ACC112 (cell line): ENCODE measurements around the gene ZMIZ1.
A peak's percentile ranks its signal among the peaks of the same experiment; 100 is the strongest.

ENCODE experiments used
- H2AFZ ChIP-seq: fragments of 200-600 bp; sonication (generic); one replicate; pipeline ENCODE4 v1.6.0; 2017; ENCODE audit warnings: antibody characterized with exemption, low read length; ENCODE audit not compliant: unreplicated experiment
- H3K27ac ChIP-seq: fragments of 200-600 bp; sonication (generic); 2 replicates; pipeline ENCODE4 v1.5.1; 2014; ENCODE audit warnings: low read depth, mild to moderate bottlenecking, antibody characterized with exemption, low read length, moderate library complexity
- H3K27me3 ChIP-seq: fragments of 200-600 bp; sonication (generic); 2 replicates; pipeline ENCODE4 v1.6.1; 2014; ENCODE audit warnings: mild to moderate bottlenecking, antibody characterized with exemption, low read length, moderate library complexity, mixed read lengths; ENCODE audit not compliant: insufficient read depth
- H3K36me3 ChIP-seq: fragments of 200-600 bp; sonication (generic); 2 replicates; pipeline ENCODE4 v1.6.1; 2016; ENCODE audit warnings: mild to moderate bottlenecking, antibody characterized with exemption, low read length, moderate library complexity, mixed read lengths; ENCODE audit not compliant: insufficient read depth
- H3K4me1 ChIP-seq: fragments of 200-600 bp; sonication (generic); one replicate; pipeline ENCODE4 v1.6.1; 2016; ENCODE audit warnings: low read length, mixed read lengths; ENCODE audit not compliant: insufficient read depth, unreplicated experiment, control insufficient read depth
- H3K4me3 ChIP-seq: fragments of 200-600 bp; sonication (generic); 2 replicates; pipeline ENCODE4 v1.5.1; 2014; ENCODE audit warnings: mild to moderate bottlenecking, low read depth, low read length
- H3K79me2 ChIP-seq: fragments of 200-600 bp; sonication (generic); one replicate; pipeline ENCODE4 v1.6.0; 2016; ENCODE audit warnings: low read length; ENCODE audit not compliant: control insufficient read depth, unreplicated experiment, insufficient read depth

The ZMIZ1 gene

DNA sequence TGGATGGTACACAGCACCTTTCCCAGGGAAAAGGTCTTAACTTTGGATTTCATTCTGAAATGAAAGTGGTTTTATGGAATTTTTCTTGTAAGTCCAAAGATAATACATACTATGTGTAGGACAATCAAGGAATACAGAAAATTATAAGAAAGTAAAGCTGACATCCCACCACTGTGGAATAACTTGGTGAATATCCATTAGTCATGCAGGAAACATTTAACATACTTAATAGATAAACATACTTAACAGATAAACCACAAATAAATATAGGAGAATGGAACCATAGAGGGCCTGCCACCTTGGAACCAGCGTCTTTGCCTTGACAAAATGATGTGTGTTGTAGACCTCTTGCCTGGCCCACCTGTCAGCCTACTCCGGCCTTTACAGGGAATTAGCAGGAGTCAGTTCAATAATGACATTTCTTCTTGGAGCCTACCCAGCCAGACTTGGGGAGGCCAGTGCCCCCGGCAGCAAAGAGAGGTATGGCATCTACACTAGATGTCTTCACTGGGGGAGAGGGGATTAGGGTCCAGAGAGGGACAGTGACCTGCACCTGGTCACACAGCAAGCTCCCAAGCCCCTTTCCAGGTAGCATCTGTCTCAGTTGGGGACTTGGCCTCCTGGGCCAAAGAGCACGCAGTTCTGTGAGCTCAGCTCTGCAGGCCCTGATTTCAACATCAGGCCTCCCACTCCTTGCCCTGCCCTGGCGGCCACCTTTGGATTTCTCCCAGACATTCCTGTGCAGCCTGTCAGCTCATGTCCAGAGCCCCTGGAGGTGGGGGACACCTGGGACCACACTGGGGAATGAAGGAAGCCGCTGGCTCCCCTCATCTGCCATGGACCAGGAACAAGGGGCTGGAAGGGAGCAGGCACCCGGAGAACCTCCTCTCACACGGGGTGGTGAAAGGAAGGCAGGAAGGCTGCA lies 165.9 kb downstream of the ZMIZ1 start:
- no peaks in the 10 kb centered on the region for H3K27me3 ChIP-seq
- H3K36me3 ChIP-seq, result no peaks in the 10 kb centered on the region
- H3K4me3 ChIP-seq, result no peak overlapping the region
- H3K4me1 ChIP-seq, result peaks cover 38% of the 10 kb centered on the region
- H2AFZ ChIP-seq, result no peak overlapping the region
- no peaks in the 10 kb centered on the region for H3K79me2 ChIP-seq
- H3K27ac ChIP-seq, result peak overlapping the region; percentile 14; the same call in 1 of the 2 replicates

DNA sequence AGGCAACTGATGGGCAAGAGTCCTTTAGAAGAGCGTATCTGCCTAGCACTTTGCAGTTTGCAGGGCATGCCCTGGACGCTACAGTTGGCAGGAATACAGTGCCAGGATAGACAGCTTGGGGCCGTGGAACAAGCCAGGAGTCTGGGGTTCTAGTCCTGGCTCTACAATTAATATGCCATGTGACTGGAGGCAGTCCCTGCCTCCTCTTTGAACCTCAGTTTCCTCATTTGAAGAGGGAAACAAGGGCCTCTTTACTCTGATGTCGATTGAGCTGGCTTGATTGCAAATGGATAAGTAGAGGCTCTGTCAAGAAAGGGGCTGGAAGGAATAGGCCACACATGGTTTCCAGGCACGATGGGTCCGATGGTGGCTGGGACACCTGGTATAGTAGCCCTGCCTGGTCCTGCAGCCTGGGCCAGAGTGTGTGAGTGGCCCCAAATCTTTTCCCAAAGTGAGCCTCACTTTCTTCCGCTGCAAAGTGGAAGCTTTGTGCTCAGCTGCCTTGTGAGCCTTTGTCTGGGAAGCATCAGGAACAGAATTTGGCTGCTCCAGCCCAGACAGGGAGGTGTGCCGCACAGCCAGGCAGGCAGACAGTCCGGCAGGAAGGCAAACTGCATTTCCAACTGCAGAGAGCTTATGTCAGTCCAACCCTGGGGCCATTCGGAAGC lies 167.1 kb downstream of the ZMIZ1 start:
- no peaks in the 10 kb centered on the region for H3K36me3 ChIP-seq
- no peaks in the 10 kb centered on the region for H3K27me3 ChIP-seq
- no peak overlapping the region for H3K4me3 ChIP-seq
- H3K4me1 ChIP-seq, result peaks cover 40% of the 10 kb centered on the region
- H2AFZ ChIP-seq, result no peak overlapping the region
- no peak overlapping the region for H3K27ac ChIP-seq
- H3K79me2 ChIP-seq, result no peaks in the 10 kb centered on the region

GRCh38 chr10:79236433-79236765 lies 167.6 kb downstream of the ZMIZ1 start:
- H2AFZ ChIP-seq, result no peak overlapping the region
- no peaks in the 10 kb centered on the region for H3K27me3 ChIP-seq
- peaks cover 45% of the 10 kb centered on the region for H3K4me1 ChIP-seq
- no peaks in the 10 kb centered on the region for H3K36me3 ChIP-seq
- no peaks in the 10 kb centered on the region for H3K79me2 ChIP-seq
- no peak overlapping the region for H3K4me3 ChIP-seq
- no peak overlapping the region for H3K27ac ChIP-seq

DNA sequence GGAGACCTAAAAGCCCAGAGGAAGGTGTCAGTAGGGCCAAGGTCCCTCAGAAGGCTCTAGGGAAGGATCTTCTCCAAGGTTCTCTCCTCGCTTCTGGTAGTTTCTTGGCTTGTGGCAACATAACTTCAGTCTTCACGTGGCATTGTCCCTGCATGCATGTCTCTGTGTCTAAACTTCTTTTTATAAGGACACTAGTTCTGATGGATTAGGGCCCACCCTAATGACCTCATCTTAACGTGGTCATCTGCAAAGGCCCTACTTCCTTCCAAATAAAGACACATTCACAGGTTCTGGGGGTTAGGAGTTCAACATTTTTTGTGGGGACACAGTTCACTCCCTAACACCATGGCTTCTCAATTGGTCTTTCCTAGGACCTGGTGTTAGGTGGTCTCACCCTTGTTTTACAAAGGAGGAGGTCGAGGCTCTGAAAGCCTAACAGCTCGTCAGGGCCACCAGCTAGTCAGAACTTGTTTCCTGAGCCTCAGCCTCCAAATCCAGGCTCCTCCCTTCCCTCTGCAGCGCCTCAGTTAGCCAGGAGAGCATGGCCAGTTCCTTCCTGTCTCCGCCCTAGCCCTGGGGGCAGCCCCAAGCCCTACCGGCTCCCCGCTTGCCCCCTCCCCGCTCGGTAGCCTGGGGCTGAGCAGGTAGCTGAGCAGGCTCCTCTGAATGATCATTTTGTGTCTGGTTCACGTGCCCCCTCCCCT lies 168.8 kb downstream of the ZMIZ1 start:
- Histone ChIP-seq H2AFZ (no peak overlapping the region), H3K79me2 (no peaks in the 10 kb centered on the region), H3K36me3 (no peaks in the 10 kb centered on the region), H3K4me3 (no peak overlapping the region), H3K27me3 (no peaks in the 10 kb centered on the region), H3K4me1 (peaks cover 50% of the 10 kb centered on the region), H3K27ac (no peak overlapping the region)

DNA sequence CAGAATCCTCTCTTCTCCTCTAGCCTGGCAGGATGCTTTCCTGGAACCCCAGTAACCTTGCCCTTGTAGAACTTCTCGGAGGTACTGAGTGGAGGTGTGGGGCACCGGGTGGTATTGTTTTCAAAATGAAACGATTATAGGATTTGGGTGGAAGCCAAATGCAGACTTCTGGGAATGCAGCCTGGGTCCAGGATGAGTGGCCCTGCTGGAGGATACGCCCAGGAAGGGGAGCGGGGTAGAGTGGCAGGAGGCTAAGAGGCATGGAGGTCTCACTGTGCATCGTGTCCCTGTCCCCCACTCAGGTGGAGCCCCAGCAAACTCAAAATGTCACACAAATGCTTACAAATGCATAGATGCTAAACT lies 169.4 kb downstream of the ZMIZ1 start:
- Histone ChIP-seq H3K36me3 (no peaks in the 10 kb centered on the region), H3K4me1 (peaks cover 50% of the 10 kb centered on the region), H3K79me2 (peaks cover 3% of the 10 kb centered on the region), H3K4me3 (no peak overlapping the region), H3K27ac (no peak overlapping the region), H3K27me3 (no peaks in the 10 kb centered on the region), H2AFZ (no peak overlapping the region)

DNA sequence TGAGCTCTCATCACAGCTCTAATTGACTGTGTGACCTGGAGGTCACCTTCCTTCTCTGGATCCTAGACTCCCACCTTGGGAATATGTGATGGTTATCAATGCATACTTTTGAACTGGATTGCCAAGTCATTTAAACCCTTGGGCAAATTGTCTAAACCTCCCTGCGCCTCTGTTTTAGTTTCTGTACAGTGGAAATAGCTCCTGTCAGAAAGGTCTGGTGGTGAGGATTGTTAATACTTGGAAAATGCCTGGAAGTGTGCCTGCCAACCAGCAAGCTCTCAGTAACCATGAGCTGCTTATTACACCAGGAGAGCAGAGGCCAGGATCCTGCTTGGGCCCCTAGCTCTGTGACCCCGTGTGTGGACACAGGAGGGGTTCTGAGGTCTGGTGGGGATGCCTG lies 169.8 kb downstream of the ZMIZ1 start:
- Histone ChIP-seq H3K79me2 (peaks cover 5% of the 10 kb centered on the region), H3K27ac (0 out of 2 replicates have a peak overlapping the region, but pooled peaks have one; percentile 28), H3K36me3 (no peaks in the 10 kb centered on the region), H3K27me3 (no peaks in the 10 kb centered on the region), H3K4me3 (no peak overlapping the region), H2AFZ (no peak overlapping the region), H3K4me1 (peaks cover 51% of the 10 kb centered on the region)

- Histone ChIP-seq H3K27me3 (no peaks in the 10 kb centered on the region), H3K4me1 (peaks cover 51% of the 10 kb centered on the region), H3K79me2 (peaks cover 12% of the 10 kb centered on the region), H3K4me3 (no peak overlapping the region), H2AFZ (no peak overlapping the region), H3K27ac (no peak overlapping the region), H3K36me3 (no peaks in the 10 kb centered on the region)
Observed at GRCh38 chr10:79239275-79239779, 170.6 kb downstream of the ZMIZ1 start.

DNA sequence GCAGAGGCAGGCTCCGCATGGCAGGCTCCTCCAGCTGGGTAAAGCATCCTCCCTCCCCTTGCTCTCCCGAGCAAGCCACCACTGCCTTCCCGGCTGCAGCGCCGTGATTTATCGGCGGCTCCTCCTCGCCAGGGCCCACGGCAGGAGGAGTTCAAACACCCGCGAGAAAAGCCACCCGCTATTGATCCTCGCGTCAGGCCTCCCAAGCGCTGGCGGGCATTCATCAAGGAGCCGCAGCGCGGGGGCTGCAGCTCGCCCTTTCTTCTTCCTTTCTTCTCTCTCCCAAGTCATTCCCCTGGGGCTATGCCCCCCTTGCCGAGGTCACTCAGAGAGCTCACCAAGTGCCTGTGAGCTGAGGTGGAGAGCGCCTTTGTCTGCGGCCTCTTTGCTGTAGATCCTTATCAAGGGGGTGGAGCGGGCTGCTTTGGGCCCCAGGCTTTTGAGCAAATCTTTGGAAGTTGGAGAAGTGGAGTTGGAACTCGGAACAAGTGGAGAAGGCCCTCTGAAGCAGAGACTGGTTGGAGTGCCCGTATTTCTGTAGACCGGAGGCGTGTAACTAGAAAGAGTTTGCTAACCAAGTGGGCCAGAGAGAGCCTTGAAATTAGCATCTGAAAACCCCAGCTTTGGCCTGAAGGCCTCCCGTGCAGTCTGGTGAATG lies 171.3 kb downstream of the ZMIZ1 start:
- H3K36me3 ChIP-seq, result no peaks in the 10 kb centered on the region
- H3K79me2 ChIP-seq, result peaks cover 20% of the 10 kb centered on the region
- no peak overlapping the region for H3K4me3 ChIP-seq
- H3K27ac ChIP-seq, result no peak overlapping the region
- no peaks in the 10 kb centered on the region for H3K27me3 ChIP-seq
- peaks cover 51% of the 10 kb centered on the region for H3K4me1 ChIP-seq
- no peak overlapping the region for H2AFZ ChIP-seq

GRCh38 chr10:79241629-79241989 lies 172.8 kb downstream of the ZMIZ1 start:
- Histone ChIP-seq H3K36me3 (no peaks in the 10 kb centered on the region), H2AFZ (no peak overlapping the region), H3K4me3 (peak overlapping the region; percentile 83), H3K27ac (peak overlapping the region; percentile 36), H3K79me2 (peaks cover 31% of the 10 kb centered on the region), H3K27me3 (no peaks in the 10 kb centered on the region), H3K4me1 (peaks cover 66% of the 10 kb centered on the region)

- H3K27ac ChIP-seq, result peak overlapping the region; percentile 36
- H3K36me3 ChIP-seq, result no peaks in the 10 kb centered on the region
- H3K79me2 ChIP-seq, result peaks cover 36% of the 10 kb centered on the region
- peaks cover 69% of the 10 kb centered on the region for H3K4me1 ChIP-seq
- no peaks in the 10 kb centered on the region for H3K27me3 ChIP-seq
- no peak overlapping the region for H2AFZ ChIP-seq
- peak overlapping the region; percentile 83 for H3K4me3 ChIP-seq
Observed at GRCh38 chr10:79241990-79242619, 173.3 kb downstream of the ZMIZ1 start.
